ENCODE results near the gene KRT7.
"Not testable (repeated sequence)": the region's sequence is repeated elsewhere in the genome, so short reads cannot be mapped to it uniquely, and the experiment has no call there.

The KRT7 gene

GRCh38 chr12:52255926-52256583 is 23.0 kb downstream of the KRT7 start:
- no peak for DNase-seq (ENCODE audit: low read depth in 2 of 2)

GRCh38 chr12:52256584-52256935 is 23.5 kb downstream of the KRT7 start:
- no peak for DNase-seq (ENCODE audit: low read depth in 2 of 2)

- no peak for DNase-seq (ENCODE audit: low read depth in 2 of 2)
These were observed 24.1 kb downstream of the KRT7 start for GRCh38 chr12:52257074-52257551.

GRCh38 chr12:52257922-52258321 is 24.9 kb downstream of the KRT7 start:
- DNase-seq (ENCODE audit: low read depth in 2 of 2) = not testable (repeated sequence)

GRCh38 chr12:52258335-52258901 is 25.4 kb downstream of the KRT7 start:
- no peak for DNase-seq (ENCODE audit: low read depth in 2 of 2)

- DNase-seq (ENCODE audit: low read depth in 2 of 2) = no peak
These were observed 26.7 kb downstream of the KRT7 start for GRCh38 chr12:52259657-52260243.

- DNase-seq (ENCODE audit: low read depth in 2 of 2) = no peak
These were observed 27.5 kb downstream of the KRT7 start for GRCh38 chr12:52260361-52261207.

- no peak for DNase-seq (ENCODE audit: low read depth in 2 of 2)
These were observed 28.1 kb downstream of the KRT7 start for GRCh38 chr12:52261208-52261484.

- DNase-seq (ENCODE audit: low read depth in 2 of 2) = no peak
These were observed 29.2 kb downstream of the KRT7 start for GRCh38 chr12:52262286-52262685.

- DNase-seq (ENCODE audit: low read depth in 2 of 2) = no peak
These were observed 30.9 kb downstream of the KRT7 start for GRCh38 chr12:52263761-52264434.

- no peak for DNase-seq (ENCODE audit: low read depth in 2 of 2)
These were observed 31.4 kb downstream of the KRT7 start for GRCh38 chr12:52264435-52264825.

- no peak for DNase-seq (ENCODE audit: low read depth in 2 of 2)
These were observed 33.5 kb downstream of the KRT7 start for GRCh38 chr12:52266514-52266913.

GRCh38 chr12:52267266-52267665 is 34.2 kb downstream of the KRT7 start:
- no peak for DNase-seq (ENCODE audit: low read depth in 2 of 2)

- no peak for DNase-seq (ENCODE audit: low read depth in 2 of 2)
These were observed 34.7 kb downstream of the KRT7 start for GRCh38 chr12:52267699-52268098.

- no peak for DNase-seq (ENCODE audit: low read depth in 2 of 2)
These were observed 35.2 kb downstream of the KRT7 start for GRCh38 chr12:52268212-52268611.

- no peak for DNase-seq (ENCODE audit: low read depth in 2 of 2)
These were observed 37.6 kb downstream of the KRT7 start for GRCh38 chr12:52270541-52271070.

GRCh38 chr12:52271158-52271557 is 38.1 kb downstream of the KRT7 start:
- DNase-seq (ENCODE audit: low read depth in 2 of 2) = no peak

- no peak for DNase-seq (ENCODE audit: low read depth in 2 of 2)
These were observed 41.6 kb downstream of the KRT7 start, which contains the start of gene KRT86 for GRCh38 chr12:52274521-52275120. TSS of gene KRT86 (plus strand) at chr12:52274645. CDS start at chr12:52301917, 27,272 bp downstream.

- no peak for DNase-seq (ENCODE audit: low read depth in 2 of 2)
These were observed 42.6 kb downstream of the KRT7 start for GRCh38 chr12:52275686-52276085.

- DNase-seq (ENCODE audit: low read depth in 2 of 2) = no peak
These were observed 44.6 kb downstream of the KRT7 start for GRCh38 chr12:52277486-52278245.
